GM18870 (cell line): ENCODE results near the gene BBS4.
A peak's percentile ranks its signal among the peaks of the same experiment; 100 is the strongest.
"Not testable (repeated sequence)": the region's sequence is repeated elsewhere in the genome, so short reads cannot be mapped to it uniquely, and the experiment has no call there.

ENCODE experiments used
- ATAC-seq: cut with Tn5 transposase; IDR thresholded peaks from one replicate; pipeline ENCODE4 v1.9.1; 2021; ENCODE audit warnings: moderate library complexity; ENCODE audit not compliant: unreplicated experiment

The BBS4 gene, protein sequence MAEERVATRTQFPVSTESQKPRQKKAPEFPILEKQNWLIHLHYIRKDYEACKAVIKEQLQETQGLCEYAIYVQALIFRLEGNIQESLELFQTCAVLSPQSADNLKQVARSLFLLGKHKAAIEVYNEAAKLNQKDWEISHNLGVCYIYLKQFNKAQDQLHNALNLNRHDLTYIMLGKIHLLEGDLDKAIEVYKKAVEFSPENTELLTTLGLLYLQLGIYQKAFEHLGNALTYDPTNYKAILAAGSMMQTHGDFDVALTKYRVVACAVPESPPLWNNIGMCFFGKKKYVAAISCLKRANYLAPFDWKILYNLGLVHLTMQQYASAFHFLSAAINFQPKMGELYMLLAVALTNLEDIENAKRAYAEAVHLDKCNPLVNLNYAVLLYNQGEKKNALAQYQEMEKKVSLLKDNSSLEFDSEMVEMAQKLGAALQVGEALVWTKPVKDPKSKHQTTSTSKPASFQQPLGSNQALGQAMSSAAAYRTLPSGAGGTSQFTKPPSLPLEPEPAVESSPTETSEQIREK

DNA sequence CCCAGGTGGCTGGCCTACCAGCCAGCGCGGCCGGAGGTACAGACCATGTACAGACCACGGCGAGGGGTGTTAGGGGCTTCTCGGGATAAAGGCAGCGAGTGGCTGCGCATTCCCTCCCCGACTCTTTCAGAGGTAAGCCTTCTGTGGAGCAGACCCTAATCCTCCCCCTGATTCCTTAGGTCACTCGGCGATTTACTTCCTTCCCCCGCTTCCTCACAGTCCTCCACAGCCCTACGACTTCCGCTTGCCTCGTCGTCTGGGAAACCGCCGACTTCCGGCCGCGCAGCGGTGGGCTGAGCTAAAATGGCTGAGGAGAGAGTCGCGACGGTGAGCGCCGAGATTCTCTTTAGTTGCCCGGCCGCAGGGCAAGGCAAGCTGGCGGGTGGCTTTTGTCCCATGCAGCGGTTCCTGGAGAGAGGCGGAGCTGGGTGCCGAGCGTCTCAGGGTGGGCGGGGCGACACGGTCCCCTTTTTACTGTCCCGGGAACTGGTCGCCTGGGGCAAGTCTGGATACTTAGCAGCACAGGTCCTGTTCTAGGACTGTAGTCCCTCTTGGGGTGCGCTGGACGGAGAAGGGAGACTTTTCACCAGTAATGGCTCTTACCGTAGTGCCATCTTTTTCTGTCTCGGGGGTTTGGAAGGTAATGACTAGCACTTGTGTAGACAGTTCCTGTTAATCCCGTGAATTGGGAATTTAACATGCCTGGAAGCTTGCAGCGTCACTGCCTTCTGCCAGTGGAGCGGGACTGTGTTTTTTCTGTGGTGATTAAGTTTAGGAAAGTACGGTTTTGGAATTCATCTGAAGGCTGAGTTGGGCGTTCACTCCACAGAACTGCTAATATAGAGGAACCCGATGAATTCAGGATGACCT, at the start of gene BBS4, which contains the start of gene HIGD2B:
Gene BBS4, plus strand, starts transcription at position 283 of the 870 bp plus-strand sequence. Its CDS starts 21 bp downstream, at position 304.
Gene HIGD2B, minus strand, starts transcription at position 258 of the 870 bp plus-strand sequence. CDS start 9,808 bp downstream, outside the sequence.
- ATAC-seq = peak; percentile 73

DNA sequence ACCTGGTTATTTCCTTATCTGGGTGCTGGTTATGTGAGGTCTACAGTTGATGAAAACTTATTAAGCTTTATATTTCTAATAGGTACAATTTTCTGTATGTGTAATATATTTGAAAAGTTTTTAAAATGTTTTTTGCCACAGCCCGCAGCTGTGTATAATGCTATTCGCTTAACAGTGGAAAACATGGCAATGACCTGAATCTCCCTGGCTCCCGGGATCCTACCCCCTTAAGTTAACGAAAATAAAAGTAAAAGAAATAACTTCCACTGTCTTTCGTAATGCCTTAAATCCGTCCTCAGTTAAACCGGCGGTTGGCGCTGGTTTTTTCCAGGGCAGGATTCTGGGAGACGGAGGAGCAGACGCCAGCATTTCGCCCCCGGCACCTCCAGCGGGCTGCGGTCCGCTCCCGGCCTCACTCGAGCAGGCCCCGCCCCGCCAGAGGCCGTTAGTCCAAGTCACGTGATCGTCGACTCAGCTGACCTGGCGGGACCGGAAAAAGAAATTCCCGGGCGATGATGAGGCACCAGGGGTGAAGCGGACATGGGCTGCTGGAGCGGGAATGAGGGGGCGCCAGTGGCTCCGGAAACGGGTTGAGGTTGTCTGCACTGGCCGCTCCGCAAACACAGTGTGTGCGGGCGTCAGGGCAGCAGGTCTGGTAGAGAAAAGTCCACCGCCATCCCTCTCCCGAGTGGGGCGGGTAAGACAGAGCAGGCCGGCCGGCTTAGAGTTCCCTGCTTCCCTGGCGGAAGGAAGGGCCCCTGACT, 49.3 kb upstream of the BBS4 start:
- not testable (repeated sequence) for ATAC-seq

DNA sequence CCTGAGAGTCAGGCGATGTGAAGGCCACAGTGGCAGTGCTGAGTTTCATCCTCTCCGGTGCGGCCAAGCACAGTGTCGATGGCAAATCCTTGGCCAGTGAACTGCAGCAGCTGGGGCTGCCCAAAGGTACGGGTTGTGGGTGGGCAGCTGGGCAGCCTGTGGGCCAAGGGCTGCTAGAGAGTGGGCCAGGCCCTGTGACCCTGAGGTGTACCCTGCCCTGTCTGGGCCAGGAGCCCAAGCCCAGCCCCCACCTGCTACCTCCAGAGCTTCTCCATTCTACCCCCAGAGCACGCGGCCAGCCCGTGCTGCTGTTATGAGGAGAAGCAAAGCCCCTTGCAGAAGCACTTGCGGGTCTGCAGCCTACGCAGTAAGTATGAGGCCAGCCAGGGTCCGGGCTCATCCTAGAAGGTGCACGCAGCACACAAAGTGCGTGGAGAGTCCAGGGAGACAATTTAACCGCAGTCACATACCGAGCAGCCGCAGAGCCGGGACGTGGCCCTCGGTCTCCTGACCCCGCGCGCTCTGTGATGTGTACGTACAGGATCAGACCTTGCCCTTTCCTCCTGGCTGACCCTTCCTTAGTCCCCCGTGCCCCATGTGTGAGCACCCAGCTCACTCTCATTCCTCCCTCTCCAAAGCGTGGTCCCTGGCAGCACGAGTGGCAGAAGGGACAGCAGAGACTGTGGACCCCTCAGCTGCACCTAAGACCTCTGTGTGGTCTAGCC, 46.1 kb upstream of the BBS4 start:
- not testable (repeated sequence) for ATAC-seq

DNA sequence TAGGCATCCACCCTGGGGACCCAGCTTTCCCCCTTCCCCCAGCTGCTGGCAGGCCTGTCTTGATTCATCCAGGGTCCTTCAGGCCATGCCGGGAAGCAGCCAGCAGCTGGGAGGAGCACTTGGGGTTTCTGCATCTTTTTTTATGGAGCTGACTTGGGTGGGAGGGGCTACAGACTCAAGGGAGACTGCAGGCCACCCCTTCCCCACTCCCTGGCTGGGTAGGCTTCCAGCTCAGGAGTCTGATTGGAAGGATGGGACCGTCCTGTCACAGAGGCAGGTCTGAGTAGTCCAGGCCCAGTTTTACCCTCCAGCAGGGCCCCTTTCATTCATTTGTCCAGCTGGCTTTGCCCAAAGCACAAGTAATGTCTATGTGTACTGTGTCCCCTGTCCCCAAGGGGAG, 43.7 kb upstream of the BBS4 start:
- not testable (repeated sequence) for ATAC-seq

DNA sequence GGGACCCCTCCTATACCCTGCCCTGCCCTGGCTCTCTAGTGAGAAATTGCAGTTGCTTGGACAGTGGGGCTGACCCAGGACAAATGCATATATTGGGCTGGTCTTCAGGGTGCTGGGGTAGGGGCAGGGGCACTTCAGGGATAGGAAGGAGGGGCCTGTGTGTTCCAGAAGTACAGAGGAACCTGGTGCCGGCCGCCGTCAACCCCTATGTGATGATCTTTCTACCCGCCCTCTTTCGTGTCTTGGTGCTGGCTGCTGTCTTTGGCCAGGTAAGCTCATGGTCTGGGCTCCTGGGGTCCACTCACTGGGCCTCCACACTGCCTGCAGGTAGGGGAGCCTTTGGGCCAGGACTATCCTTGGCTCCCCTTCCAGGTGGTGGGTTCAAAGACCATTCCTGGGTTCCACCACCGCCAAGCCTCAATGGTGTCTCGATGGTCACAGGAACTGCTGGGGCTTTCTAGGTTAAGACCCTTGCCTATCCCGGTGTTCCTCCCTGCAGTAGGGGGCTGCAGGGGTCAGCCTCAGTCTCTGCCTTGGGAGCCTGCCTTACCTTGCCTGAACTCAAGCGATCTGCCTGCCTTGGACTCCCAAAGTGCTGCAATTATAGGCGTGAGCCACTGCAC, 37.3 kb upstream of the BBS4 start:
- ATAC-seq = not testable (repeated sequence)

DNA sequence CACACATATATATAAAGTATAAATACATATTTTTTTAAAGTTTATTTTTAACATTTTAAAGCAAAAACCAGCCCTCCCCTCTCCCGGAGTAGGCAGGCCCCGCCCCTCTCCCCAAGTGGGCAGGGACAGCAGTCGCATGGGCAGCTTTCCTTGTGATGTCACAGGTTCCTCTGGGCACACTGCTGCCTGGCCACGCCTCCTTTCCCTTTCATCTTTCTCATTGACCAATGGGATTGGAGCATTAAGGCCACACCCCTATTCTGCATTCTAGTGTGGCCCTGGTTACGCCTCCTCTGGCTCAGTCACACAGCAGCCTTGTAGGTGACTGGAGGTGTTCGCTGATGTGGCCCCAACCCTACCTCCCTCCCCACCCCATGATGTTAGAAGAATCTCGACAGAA, 31.6 kb upstream of the BBS4 start, which contains the start of gene GOLGA6B:
Gene GOLGA6B, plus strand, starts transcription at position 301 of the 400 bp plus-strand sequence. Its CDS starts 41 bp downstream, at position 342.
- not testable (repeated sequence) for ATAC-seq

DNA sequence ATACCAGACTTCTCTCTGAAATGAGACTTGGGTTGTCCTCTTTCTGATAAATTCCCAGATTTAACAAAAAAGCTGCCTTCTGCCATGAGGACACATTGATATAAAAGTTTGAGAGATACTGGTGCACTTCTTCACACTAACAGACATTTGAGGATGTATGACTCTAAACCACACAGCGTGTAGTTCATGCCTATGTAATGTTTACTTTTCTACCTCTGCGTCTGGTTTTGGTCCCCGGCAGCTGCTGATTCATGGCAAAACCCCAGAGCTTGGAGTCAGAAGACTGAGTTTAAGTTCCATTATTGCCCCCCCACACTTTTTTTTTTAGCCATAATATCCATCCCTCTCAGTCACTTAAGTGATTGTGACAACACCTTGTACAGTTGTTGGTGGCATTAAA, 30.0 kb upstream of the BBS4 start:
- ATAC-seq = not testable (repeated sequence)

DNA sequence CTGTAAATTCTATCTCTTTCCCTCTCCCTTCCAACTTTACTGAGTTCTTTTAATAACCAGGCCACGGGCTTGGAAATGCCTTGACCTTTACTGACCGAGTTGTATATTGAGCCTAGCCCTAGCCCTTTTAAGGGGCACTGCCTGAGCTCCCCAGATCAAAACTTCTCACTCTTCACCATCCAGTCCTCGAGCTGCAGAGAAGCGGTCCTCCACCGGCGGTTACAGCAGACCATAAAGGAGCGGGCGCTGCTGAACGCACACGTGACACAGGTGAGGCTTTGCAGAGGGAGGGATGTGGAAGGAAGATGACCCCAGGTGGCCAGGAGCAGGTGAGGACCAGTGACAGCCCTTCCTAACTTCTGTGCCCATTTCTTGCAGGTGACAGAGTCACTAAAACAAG, 24.9 kb upstream of the BBS4 start:
- not testable (repeated sequence) for ATAC-seq

DNA sequence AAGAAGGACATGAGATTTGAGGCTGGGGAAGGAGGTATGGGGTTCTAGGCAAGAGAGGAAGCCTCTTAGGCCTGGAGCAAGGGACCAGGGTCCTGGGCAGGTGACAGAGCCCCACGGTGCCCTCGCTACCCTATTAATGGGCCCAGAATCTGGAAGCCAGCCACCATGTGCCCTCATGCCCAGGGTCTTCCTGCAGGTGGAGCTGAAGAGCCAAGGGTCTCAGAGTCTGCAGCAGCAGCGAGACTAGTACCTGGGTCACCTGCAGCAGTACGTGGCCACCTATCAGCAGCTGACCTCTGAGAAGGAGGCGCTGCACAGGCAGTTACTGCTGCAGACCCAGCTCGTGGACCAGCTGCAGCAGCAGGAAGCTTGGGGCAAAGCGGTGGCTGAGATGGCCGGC, 22.1 kb upstream of the BBS4 start:
- not testable (repeated sequence) for ATAC-seq

DNA sequence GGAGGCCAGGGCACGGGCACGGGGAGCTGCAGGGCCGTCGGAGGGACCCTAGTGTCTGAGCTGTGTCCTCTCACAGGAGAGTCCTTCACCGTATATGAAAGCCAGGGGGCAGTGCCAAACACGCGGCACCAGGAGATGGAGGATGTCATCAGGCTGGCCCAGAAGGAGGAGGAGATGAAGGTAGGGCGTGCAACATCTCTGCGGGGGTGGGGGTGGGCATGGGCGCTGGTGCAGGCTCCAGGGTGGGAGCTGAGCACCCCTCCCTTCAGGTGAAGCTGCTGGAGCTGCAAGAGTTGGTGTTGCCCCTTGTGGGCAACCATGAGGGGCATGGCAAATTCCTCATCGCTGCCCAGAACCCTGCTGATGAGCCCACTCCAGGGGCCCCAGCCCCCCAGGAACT, 20.3 kb upstream of the BBS4 start:
- ATAC-seq = not testable (repeated sequence)

DNA sequence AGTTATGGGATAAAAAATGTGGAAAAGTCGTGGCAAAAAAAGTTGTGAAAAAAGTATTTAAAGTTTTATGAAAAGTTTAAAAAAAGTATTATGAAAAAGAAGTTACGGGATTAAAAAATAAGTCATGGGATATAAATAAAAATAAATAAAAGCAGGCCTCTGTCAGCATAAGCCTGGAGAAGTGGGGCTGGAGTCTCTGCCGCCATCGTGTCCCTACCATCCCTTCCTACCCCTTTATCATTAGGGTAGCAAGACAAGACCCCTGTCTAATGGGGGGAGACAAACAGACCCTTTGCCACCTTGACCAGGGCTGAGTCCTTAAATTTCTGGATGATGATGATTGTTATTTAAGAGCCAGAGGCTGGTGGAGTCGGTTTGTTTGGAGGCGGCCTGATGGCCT, 16.2 kb upstream of the BBS4 start:
- ATAC-seq = not testable (repeated sequence)

DNA sequence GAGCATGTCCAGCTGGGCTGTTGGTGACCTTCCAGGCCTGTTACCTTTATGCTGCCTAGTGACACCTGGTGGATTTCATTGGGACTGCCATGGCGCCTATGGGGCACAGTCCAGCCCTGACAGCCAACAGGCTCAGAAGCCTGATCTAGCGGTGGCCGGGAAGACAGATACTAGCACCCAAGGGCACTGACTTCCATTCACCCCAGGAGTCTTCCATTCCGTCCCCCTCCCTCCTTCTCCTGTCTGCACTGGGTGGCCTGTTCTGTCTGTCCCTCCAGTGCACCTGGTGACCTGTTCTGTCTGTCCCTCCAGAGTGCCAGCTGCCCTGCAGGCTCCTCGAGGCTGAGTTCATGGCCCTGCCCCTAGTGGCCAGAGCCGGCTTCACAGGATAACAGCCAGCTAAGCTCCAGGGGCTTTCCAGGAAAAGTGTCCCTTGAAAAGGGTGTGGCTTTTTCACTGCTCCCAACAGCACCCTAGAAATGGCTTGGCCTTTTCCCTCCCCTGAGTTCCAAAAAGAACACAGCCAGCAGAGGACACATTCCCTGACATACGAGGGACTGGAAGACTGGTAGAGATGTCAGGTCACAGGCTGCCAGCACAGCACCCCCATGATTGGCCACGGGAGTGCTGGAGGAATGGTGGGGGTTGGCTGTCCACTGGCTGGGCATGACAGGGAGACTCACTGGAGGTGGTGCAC, 15.2 kb upstream of the BBS4 start:
- ATAC-seq = peak; percentile 58

DNA sequence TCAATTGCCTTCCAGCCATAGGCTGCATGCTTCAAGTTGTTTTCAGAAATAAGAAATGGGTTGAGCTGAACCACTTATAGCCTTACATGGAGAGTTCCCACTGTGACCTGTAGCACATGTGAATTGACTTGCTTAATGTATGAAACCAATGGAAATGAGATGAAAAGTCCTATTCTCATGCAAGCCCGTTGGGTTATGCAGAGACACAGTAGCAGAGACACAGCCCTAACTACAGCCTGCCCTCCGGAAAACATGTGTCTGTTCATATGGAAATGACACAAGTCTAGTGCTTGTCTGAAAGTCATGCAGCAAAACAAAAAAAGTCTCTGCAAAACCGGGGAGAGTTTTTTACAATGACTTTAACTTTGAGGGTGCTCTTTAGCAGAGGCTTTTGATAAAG, 14.5 kb upstream of the BBS4 start:
- ATAC-seq = no peak

DNA sequence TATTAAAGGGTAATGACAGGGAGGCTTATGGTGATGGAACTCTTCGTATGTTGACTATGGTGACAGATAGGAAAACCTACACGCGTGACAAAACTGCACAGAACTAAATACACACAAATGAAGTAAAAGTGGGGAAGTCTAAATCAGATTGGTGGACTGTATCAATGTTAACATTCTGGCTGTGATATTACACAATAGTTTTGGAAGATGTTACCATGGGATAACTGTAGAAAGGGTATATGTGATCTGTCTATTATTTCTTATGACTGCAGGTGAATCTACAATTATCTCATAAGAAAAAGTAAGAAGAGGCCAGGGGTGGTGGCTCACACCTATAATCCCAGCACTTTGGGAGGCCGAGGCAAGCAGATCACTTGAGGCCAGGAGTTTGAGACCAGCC, 9.2 kb upstream of the BBS4 start:
- ATAC-seq = no peak

DNA sequence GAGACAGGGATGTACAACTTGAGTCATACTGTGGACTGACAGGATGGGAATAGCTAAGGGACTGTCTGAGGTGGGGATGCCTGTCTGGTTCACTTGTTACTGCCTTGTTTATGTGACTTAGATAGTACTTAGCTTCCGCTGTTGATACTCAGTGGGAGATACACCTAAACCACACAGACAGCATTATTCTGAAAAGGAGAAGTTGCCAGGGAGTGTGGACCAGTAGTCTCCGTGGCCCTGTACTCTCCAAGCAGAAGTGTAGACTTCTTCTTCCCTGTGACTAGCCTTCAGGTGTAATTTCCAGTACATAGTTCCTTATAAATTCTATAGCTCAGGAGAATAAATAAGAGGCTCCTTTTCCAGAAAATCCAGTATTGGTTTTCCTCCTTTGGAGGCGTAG, 5.1 kb upstream of the BBS4 start:
- ATAC-seq = no peak

DNA sequence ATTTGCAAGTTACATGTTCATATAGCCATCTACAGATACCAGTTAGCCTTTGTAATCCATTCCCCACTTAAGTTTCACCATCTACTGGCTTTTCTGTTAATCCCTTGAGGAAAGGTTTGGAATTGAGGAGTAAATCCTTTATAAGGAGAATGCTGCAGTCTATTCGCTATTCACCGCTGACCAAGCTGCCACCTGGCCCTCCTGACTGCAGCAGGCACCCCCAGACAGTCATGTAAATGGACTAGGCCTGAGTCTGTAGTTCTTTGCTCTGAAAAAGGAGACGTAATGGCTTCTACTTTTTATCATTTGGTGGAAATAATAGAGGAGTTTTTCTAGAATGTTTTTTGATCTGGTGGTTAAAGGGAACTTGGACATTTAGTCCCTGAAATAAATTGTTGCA, 3.2 kb upstream of the BBS4 start:
- no peak for ATAC-seq

DNA sequence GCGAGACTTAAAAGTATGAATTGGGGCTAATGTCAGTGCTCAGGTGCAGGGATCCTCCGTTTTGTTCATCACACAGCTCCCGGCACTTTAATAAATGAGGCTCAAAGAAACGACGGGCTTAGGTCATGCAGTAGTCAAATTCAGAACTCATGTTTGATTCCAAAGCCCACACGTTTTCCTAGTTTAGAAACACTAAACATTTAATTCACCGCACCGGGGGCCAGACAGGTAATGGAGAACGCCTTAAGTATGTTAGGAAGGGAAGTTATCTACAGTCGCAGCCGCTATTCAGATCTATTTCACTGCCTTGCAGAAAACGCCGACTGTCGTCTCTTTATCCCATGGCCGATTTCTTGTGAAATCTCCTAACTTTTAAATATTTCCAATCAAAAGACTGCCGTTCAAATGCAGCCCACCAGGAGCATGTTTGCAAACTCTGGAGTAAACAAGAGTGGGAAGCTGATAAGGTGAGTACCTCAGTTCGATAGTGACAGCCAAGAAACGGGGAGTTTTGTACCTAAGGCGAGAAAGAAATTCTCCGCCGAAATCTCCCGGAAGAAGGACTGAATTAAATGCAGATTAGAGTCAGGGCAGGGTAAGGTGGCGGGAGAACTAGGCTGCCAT, 594 bp upstream of the BBS4 start:
- ATAC-seq = no peak

DNA sequence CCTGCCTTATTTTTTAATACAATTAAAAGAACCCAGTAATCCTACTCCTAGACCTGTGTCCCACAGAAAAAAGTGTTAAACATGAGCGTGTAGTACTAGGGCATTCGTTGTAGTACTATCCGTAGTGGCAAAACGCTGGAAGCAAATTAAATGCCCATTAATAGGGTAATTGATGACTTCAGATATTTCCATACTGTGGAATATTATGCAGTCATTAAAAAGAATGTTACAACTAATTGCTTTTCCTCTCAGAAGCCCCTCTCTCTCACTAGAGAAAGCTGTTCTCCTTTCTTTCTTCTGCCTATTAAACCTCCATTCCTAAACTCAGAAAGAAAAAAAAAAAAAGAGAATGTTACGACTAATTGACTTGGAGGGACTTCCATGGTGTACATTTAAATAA, 2.7 kb downstream of the BBS4 start:
- ATAC-seq = no peak
